Spleen (tissue), 7 donors: ENCODE measurements around the gene CCDC106.

Experiments
- CTCF ChIP-seq, 11 experiments: fragments of 200-600 bp in 7 of 11; fragments of 450-650 bp in 4 of 11; sonication (generic) in 4 of 11; IDR thresholded peaks in 8 of 11; conservative IDR thresholded peaks in 3 of 11; 1 replicate in 7 of 11; 2 replicates in 4 of 11; pipeline versions ENCODE4 v1.4.0 to v1.8.0; 2016 to 2021; ENCODE audit warnings: antibody characterized with exemption in 11 of 11, inconsistent platforms in 4 of 11, mild to moderate bottlenecking in 1 of 11
- POLR2A ChIP-seq, 3 donors: fragments of 450-650 bp; IDR thresholded peaks; one replicate each; pipeline ENCODE4 v1.5.1; 2017; ENCODE audit warnings: antibody characterized with exemption in 3 of 3, mild to moderate bottlenecking in 1 of 3
- POLR2AphosphoS5 ChIP-seq, 3 donors: sonication (generic); formaldehyde crosslinking; IDR thresholded peaks; one replicate each; pipeline ENCODE4 v1.5.1; 2017; ENCODE audit warnings: antibody characterized with exemption in 3 of 3
- donor health status: DM: no; HTN: no; CAD: no; lungs with moderate emphysema.
- donor health status: DM: no; HTN: no; CAD: no.
- donor health status: DM: no; HTN: no; CAD: no.

- peak in 3 of 11 experiments; percentile 3 to 28 (median 7) for TF ChIP-seq CTCF (IDR thresholded peaks at IDR 0.05 in 8 of 11, conservative IDR thresholded peaks at IDR 0.05 in 3 of 11)
- TF ChIP-seq POLR2AphosphoS5 (IDR thresholded peaks at IDR 0.05), result peak; percentile 84 to 93 (median 86)
- TF ChIP-seq POLR2A (IDR thresholded peaks at IDR 0.05), result no peak
Observed at GRCh38 chr19:55599468-55599841, 48.6 kb upstream of the CCDC106 start, which contains the start of gene FIZ1.
